ENCODE results near the gene TAP2. TPM values are rescaled to one million over a fixed set of nuclear protein-coding genes. Genes with fewer than 3 reads are reported as not detected.
A peak's percentile ranks its signal among the peaks of the same experiment; 100 is the strongest.

The TAP2 gene
- total and polyA plus RNA-seq, 2 of the 13 experiments (the other 11 are each of a cell fraction or from before 2014, with no cell fraction given) = 10.3 to 17.6 TPM

- TF ChIP-seq ZNF609 (CRISPR knock-in tag; IDR thresholded peaks at IDR 0.05; ENCODE audit: borderline replicate concordance) = no peak
- TF ChIP-seq, protein P1, sequence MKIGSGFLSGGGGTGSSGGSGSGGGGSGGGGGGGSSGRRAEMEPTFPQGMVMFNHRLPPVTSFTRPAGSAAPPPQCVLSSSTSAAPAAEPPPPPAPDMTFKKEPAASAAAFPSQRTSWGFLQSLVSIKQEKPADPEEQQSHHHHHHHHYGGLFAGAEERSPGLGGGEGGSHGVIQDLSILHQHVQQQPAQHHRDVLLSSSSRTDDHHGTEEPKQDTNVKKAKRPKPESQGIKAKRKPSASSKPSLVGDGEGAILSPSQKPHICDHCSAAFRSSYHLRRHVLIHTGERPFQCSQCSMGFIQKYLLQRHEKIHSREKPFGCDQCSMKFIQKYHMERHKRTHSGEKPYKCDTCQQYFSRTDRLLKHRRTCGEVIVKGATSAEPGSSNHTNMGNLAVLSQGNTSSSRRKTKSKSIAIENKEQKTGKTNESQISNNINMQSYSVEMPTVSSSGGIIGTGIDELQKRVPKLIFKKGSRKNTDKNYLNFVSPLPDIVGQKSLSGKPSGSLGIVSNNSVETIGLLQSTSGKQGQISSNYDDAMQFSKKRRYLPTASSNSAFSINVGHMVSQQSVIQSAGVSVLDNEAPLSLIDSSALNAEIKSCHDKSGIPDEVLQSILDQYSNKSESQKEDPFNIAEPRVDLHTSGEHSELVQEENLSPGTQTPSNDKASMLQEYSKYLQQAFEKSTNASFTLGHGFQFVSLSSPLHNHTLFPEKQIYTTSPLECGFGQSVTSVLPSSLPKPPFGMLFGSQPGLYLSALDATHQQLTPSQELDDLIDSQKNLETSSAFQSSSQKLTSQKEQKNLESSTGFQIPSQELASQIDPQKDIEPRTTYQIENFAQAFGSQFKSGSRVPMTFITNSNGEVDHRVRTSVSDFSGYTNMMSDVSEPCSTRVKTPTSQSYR (CRISPR knock-in tag; IDR thresholded peaks at IDR 0.05; ENCODE audit: borderline replicate concordance) = 0 out of 2 replicates have a peak, but pooled peaks have one; percentile 24
- no peak; the same call in 1 of the 2 replicates for TF ChIP-seq ZNF678 (CRISPR knock-in tag; IDR thresholded peaks at IDR 0.05)
- TF ChIP-seq IKZF1 (IDR thresholded peaks at IDR 0.05) = no peak
- TF ChIP-seq, protein P2, sequence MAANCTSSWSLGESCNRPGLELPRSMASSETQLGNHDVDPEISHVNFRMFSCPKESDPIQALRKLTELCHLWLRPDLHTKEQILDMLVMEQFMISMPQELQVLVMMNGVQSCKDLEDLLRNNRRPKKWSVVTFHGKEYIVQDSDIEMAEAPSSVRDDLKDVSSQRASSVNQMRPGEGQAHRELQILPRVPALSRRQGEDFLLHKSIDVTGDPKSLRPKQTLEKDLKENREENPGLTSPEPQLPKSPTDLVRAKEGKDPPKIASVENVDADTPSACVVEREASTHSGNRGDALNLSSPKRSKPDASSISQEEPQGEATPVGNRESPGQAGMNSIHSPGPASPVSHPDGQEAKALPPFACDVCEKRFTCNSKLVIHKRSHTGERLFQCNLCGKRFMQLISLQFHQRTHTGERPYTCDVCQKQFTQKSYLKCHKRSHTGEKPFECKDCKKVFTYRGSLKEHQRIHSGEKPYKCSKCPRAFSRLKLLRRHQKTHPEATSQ (CRISPR knock-in tag; IDR thresholded peaks at IDR 0.05; ENCODE audit: borderline replicate concordance) = no peak; the same call in 1 of the 2 replicates
- TF ChIP-seq ZNF225 (CRISPR knock-in tag; IDR thresholded peaks at IDR 0.05) = peak; percentile 69
- TF ChIP-seq ZNF496 (CRISPR knock-in tag; IDR thresholded peaks at IDR 0.05; ENCODE audit: insufficient replicate concordance) = no peak
- TF ChIP-seq ZNF446 (CRISPR knock-in tag; IDR thresholded peaks at IDR 0.05) = no peak; the same call in 1 of the 2 replicates
- peak; percentile 50 for TF ChIP-seq ZNF768 (CRISPR knock-in tag; IDR thresholded peaks at IDR 0.05)
- TF ChIP-seq, protein P3, sequence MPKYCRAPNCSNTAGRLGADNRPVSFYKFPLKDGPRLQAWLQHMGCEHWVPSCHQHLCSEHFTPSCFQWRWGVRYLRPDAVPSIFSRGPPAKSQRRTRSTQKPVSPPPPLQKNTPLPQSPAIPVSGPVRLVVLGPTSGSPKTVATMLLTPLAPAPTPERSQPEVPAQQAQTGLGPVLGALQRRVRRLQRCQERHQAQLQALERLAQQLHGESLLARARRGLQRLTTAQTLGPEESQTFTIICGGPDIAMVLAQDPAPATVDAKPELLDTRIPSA (CRISPR knock-in tag; IDR thresholded peaks at IDR 0.05; ENCODE audit: borderline replicate concordance) = no peak
- TF ChIP-seq, protein P4, sequence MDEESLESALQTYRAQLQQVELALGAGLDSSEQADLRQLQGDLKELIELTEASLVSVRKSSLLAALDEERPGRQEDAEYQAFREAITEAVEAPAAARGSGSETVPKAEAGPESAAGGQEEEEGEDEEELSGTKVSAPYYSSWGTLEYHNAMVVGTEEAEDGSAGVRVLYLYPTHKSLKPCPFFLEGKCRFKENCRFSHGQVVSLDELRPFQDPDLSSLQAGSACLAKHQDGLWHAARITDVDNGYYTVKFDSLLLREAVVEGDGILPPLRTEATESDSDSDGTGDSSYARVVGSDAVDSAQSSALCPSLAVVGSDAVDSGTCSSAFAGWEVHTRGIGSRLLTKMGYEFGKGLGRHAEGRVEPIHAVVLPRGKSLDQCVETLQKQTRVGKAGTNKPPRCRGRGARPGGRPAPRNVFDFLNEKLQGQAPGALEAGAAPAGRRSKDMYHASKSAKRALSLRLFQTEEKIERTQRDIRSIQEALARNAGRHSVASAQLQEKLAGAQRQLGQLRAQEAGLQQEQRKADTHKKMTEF (CRISPR knock-in tag; IDR thresholded peaks at IDR 0.05) = peak; percentile 81
These were observed at the start of gene TAP2 (continued) for GRCh38 chr6:32838114-32838958.
